ENCODE measurements around the gene TP53TG3B.
"Not testable (repeated sequence)": the region's sequence is repeated elsewhere in the genome, so short reads cannot be mapped to it uniquely, and the experiment has no call there.

Gene TP53TG3B, protein sequence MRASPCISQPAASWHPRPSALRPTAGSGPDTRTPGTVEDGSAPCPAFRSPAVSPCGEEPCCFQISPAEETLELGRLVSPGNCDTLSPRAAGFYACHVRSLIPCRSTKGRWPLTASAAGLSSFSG

DNA sequence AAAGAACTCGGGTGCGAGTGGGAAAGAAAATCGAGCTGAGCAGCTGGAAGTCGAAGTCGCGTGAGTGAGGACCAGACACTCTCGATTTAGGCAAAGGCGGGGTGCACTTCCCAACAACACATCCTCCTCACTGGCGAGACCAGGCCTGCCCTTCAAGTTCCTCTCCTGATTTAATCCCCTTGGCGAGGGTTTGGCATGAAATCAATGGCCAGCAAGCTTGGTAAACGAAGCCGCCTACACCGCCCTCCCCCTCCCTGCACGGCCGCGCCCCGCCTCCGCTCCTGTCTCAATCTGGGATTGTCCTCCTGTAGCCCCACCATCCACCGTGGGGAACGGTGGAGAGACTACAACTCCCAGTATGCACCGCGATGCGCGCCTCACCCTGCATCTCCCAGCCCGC, at the start of gene TP53TG3B:
Gene TP53TG3B, plus strand, starts transcription at position 301 of the 400 bp plus-strand sequence. Its CDS starts 68 bp downstream, at position 369.
- DNase-seq, result not testable (repeated sequence)

DNA sequence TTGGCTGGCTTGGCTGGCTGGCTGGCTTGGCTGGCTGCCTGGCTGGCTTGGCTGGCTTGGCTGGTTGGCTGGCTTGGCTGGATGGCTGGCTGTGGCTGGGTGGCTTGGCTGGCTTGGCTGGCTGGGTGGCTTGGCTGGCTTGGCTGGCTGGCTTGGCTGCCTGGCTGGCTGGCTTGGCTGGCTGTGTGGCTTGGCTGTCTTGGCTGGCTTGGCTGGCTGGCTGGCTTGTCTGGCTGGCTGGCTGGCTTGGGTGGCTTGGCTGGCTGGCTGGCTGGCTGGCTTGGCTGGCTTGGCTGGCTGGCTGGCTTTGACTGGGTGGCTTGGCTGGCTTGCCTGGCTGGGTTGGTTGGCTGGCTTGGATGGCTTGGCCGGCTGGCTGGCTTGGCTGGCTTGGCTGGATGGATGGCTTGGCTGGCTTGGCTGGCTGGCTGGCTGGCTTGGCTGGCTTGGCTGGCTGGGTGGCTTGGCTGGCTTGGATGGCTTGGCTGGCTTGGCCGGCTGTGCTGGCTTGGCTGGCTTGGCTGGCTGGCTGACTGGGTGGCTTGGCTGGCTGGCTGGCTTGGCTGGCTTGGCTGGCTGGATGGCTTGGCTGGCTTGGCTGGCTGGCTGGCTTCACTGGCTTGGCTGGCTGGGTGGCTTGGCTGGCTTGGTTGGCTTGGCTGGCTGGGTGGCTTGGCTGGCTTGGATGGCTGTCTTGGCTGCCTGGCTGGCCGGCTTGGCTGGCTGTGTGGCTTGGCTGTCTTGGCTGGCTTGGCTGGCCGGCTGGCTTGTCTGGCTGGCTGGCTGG, 24.2 kb upstream of the TP53TG3B start:
- not testable (repeated sequence) for DNase-seq

DNA sequence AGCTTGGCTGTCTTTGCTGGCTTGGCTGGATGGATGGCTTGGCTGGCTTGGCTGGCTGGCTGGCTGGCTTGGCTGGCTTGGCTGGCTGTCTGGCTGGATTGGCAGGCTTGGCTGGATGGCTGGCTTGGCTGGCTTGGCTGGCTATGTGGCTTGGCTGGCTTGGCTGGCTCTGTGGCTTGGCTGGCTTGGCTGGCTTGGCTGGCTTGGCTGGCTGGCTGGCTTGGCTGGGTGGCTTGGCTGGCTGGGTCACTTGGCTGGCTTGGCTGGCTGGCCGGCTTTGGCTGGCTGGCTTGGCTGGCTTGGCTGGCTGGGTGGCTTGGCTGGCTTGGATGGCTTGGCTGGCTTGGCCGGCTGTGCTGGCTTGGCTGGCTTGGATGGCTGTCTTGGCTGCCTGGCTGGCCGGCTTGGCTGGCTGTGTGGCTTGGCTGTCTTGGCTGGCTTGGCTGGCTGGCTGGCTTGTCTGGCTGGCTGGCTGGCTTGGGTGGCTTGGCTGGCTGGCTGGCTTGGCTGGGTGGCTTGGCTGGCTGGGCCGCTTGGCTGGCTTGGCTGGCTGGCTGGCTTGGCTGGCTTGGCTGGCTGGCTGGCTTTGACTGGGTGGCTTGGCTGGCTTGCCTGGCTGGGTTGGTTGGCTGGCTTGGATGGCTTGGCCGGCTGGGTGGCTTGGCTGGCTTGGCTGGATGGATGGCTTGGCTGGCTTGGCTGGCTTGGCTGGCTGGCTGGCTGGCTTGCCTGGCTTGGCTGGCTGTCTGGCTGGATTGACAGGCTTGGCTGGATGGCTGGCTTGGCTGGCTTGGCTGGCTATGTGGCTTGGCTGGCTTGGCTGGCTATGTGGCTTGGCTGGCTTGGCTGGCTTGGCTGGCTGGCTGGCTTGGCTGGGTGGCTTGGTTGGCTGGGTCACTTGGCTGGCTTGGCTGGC, 22.8 kb upstream of the TP53TG3B start:
- not testable (repeated sequence) for DNase-seq

DNA sequence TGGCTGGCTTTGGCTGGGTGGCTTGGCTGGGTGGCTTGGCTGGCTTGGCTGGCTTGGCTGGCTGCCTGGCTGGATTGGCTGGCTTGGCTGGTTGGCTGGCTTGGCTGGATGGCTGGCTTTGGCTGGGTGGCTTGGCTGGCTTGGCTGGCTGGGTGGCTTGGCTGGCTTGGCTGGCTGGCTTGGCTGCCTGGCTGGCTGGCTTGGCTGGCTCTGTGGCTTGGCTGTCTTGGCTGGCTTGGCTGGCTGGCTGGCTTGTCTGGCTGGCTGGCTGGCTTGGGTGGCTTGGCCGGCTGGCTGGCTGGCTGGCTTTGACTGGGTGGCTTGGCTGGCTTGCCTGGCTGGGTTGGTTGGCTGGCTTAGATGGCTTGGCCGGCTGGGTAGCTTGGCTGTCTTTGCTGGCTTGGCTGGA, 22.1 kb upstream of the TP53TG3B start:
- DNase-seq, result not testable (repeated sequence)

DNA sequence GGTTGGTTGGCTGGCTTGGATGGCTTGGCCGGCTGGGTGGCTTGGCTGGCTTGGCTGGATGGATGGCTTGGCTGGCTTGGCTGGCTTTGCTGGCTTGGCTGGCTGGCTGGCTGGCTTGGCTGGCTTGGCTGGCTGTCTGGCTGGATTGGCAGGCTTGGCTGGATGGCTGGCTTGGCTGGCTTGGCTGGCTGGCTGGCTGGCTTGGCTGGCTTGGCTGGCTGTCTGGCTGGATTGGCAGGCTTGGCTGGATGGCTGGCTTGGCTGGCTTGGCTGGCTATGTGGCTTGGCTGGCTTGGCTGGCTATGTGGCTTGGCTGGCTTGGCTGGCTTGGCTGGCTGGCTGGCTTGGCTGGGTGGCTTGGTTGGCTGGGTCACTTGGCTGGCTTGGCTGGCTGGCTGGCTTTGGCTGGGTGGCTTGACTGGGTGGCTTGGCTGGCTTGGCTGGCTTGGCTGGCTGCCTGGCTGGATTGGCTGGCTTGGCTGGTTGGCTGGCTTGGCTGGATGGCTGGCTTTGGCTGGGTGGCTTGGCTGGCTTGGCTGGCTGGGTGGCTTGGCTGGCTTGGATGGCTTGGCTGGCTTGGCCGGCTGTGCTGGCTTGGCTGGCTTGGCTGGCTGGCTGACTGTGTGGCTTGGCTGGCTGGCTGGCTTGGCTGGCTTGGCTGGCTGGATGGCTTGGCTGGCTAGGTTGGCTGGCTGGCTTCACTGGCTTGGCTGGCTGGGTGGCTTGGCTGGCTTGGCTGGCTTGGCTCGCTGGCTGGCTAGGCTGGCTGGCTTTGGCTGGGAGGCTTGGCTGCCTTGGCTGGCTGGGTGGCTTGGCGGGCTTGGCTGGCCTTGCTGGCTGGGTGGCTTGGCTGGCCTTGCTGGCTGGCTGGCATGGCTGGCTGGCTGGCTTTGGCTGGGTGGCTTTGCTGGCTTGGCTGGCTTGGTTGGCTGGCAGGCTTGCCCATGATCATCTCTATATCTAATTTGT, 21.3 kb upstream of the TP53TG3B start:
- DNase-seq, result not testable (repeated sequence)

All from DMS53 (cell line).